Keratinocyte (primary cell): Measurements from ENCODE around the gene CNKSR3. TPM values are rescaled to one million over a fixed set of nuclear protein-coding genes. Genes with fewer than 3 reads are reported as not detected.

Source experiments
- DNase-seq: peaks from one replicate; pipeline ENCODE4 v3.0.0-alpha.2; 2011; ENCODE audit warnings: low read depth, missing footprints, low spot score
- FAIRE-seq: peaks from 2 replicates; lab custom pipeline; 2011; peaks lifted over from hg19 to GRCh38; lab: Jason Lieb, UNC
- H2AFZ ChIP-seq: 2 replicates; pipeline ENCODE4 v1.6.0; 2012; ENCODE audit warnings: low read length, control low read depth, inconsistent platforms; ENCODE audit not compliant: control insufficient read depth
- H3K27ac ChIP-seq: 2 replicates; pipeline ENCODE4 v1.5.1; 2011; ENCODE audit warnings: low read length; ENCODE audit not compliant: control insufficient read depth, insufficient read depth
- H3K27me3 ChIP-seq: 3 replicates; pipeline ENCODE4 v1.6.0; 2011; ENCODE audit warnings: low read length; ENCODE audit not compliant: control insufficient read depth, insufficient read depth; ENCODE audit errors: extremely low read depth
- H3K36me3 ChIP-seq, 2 experiments: 2 replicates in 1 of 2; 3 replicates in 1 of 2; pipeline ENCODE4 v1.5.1; 2011; ENCODE audit warnings: low read length in 2 of 2, mild to moderate bottlenecking in 1 of 2; ENCODE audit not compliant: control insufficient read depth in 2 of 2, insufficient read depth in 2 of 2; ENCODE audit errors: extremely low read depth in 1 of 2
- H3K4me1 ChIP-seq: 3 replicates; pipeline ENCODE4 v1.5.1; 2011; ENCODE audit warnings: low read length; ENCODE audit not compliant: control insufficient read depth, insufficient read depth; ENCODE audit errors: extremely low read depth
- H3K4me2 ChIP-seq: 3 replicates; pipeline ENCODE4 v1.6.0; 2011; ENCODE audit warnings: low read depth, low read length; ENCODE audit not compliant: control insufficient read depth, insufficient read depth; ENCODE audit errors: extremely low read depth
- H3K4me3 ChIP-seq, 3 experiments: fragments of 200-600 bp in 1 of 3; sonication (generic) in 1 of 3; 2 replicates in 2 of 3; 3 replicates in 1 of 3; pipeline ENCODE4 v1.5.1; 2011 to 2016; ENCODE audit warnings: low read length in 3 of 3, mild to moderate bottlenecking in 3 of 3, control low read depth in 2 of 3, inconsistent platforms in 1 of 3, low read depth in 1 of 3, mixed read lengths in 1 of 3, mixed run types in 1 of 3, moderate library complexity in 1 of 3; ENCODE audit not compliant: control insufficient read depth in 2 of 3, insufficient read depth in 2 of 3; ENCODE audit errors: extremely low read depth in 1 of 3
- H3K79me2 ChIP-seq: 2 replicates; pipeline ENCODE4 v1.6.0; 2012; ENCODE audit warnings: low read length; ENCODE audit not compliant: control insufficient read depth, insufficient read depth
- H3K9ac ChIP-seq: 3 replicates; pipeline ENCODE4 v1.6.0; 2011; ENCODE audit warnings: low read length; ENCODE audit not compliant: control insufficient read depth, insufficient read depth; ENCODE audit errors: extremely low read depth
- H3K9me1 ChIP-seq: 3 replicates; pipeline ENCODE4 v1.6.0; 2011; ENCODE audit warnings: low read length; ENCODE audit not compliant: control insufficient read depth, insufficient read depth; ENCODE audit errors: extremely low read depth
- H3K9me3 ChIP-seq: 2 replicates; pipeline ENCODE4 v1.5.1; 2012; ENCODE audit warnings: low read depth, low read length; ENCODE audit not compliant: control insufficient read depth
- H4K20me1 ChIP-seq: 3 replicates; pipeline ENCODE4 v1.6.0; 2011; ENCODE audit warnings: low read length; ENCODE audit not compliant: control insufficient read depth, insufficient read depth; ENCODE audit errors: extremely low read depth
- EZH2 ChIP-seq: IDR thresholded peaks from one replicate; pipeline ENCODE4 v1.6.1; 2012; ENCODE audit warnings: inconsistent platforms, mild to moderate bottlenecking, low read length, moderate library complexity
- dilution Hi-C: fragments of 300-500 bp; cut with MboI; formaldehyde crosslinking; loops from one replicate; pipeline ENCODE4 v1.7.0; 2020; ENCODE audit warnings: low sequenced_read_pairs; ENCODE audit not compliant: extremely low pct_ligation_motif_present
- polyA plus RNA-seq, 5 experiments: library from polyadenylated mRNA; depleted of rRNA in 3 of 5; stranded (reverse) in 3 of 5; stranded (forward) in 1 of 5; unstranded in 1 of 5; fragments of >200 nt; gene quantifications; 1 replicate in 1 of 5; 2 replicates in 3 of 5; 3 replicates in 1 of 5; pipeline versions ENCODE4 v1.2.1 to v1.2.3, GENCODE V29; 2011 to 2012; ENCODE audit warnings: missing spikeins in 2 of 5, low read depth in 1 of 5, low replicate concordance in 1 of 5
- TF ChIP-seq, protein P1 (sequence below), 3 experiments: IDR thresholded peaks in 1 of 3; conservative IDR thresholded peaks in 1 of 3; optimal IDR thresholded peaks in 1 of 3; 2 replicates in 2 of 3; 3 replicates in 1 of 3; pipeline versions ENCODE3 to v1.5.1; 2011; ENCODE audit warnings: low read length in 3 of 3, mild to moderate bottlenecking in 3 of 3, moderate library complexity in 2 of 3, control low read depth in 1 of 3, inconsistent platforms in 1 of 3; ENCODE audit not compliant: insufficient read depth in 2 of 3; ENCODE audit errors: extremely low read depth in 1 of 3

The CNKSR3 gene
- polyA plus RNA-seq, 1 donor (not counting 4 experiments of a cell fraction or from before 2014, with no cell fraction given), result 2.0 TPM

GRCh38 chr6:154476494-154476893 is 34.0 kb downstream of the CNKSR3 start:
- H3K27me3 ChIP-seq, result no peaks in the 10 kb centered on the region

GRCh38 chr6:154474648-154475428 is 35.6 kb downstream of the CNKSR3 start:
- TF ChIP-seq EZH2, result no peak
- TF ChIP-seq, protein P1, sequence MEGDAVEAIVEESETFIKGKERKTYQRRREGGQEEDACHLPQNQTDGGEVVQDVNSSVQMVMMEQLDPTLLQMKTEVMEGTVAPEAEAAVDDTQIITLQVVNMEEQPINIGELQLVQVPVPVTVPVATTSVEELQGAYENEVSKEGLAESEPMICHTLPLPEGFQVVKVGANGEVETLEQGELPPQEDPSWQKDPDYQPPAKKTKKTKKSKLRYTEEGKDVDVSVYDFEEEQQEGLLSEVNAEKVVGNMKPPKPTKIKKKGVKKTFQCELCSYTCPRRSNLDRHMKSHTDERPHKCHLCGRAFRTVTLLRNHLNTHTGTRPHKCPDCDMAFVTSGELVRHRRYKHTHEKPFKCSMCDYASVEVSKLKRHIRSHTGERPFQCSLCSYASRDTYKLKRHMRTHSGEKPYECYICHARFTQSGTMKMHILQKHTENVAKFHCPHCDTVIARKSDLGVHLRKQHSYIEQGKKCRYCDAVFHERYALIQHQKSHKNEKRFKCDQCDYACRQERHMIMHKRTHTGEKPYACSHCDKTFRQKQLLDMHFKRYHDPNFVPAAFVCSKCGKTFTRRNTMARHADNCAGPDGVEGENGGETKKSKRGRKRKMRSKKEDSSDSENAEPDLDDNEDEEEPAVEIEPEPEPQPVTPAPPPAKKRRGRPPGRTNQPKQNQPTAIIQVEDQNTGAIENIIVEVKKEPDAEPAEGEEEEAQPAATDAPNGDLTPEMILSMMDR (optimal IDR thresholded peaks at IDR 0.05 in 1 of 3, IDR thresholded peaks at IDR 0.05 in 1 of 3, conservative IDR thresholded peaks at IDR 0.05 in 1 of 3; ENCODE audit: extremely low read depth in 1 of 3, insufficient read depth in 2 of 3, low read length in 3 of 3), result no peak
- DNase-seq (no peak), FAIRE-seq (peak; percentile 69)
- peak overlapping the region; percentile 3 for H2AFZ ChIP-seq
- H3K9me3 ChIP-seq, result no peaks in the 10 kb centered on the region
- no peak overlapping the region for H3K9ac ChIP-seq
- no peaks in the 10 kb centered on the region for H3K27me3 ChIP-seq
- H3K4me3 ChIP-seq, result no peak overlapping the region
- H3K27ac ChIP-seq, result peak overlapping the region; percentile 3
- H4K20me1 ChIP-seq, result no peaks in the 10 kb centered on the region
- H3K4me2 ChIP-seq, result peak overlapping the region; percentile 3
- H3K79me2 ChIP-seq, result no peaks in the 10 kb centered on the region
- dilution Hi-C loops, result loop anchor here (25.0 kb wide), 1 partner anchor 313 kb away; no protein-coding TSS in a partner anchor
- peaks cover 13% of the 10 kb centered on the region for H3K4me1 ChIP-seq
- H3K9me1 ChIP-seq, result peaks cover 2% of the 10 kb centered on the region
- no peaks in the 10 kb centered on the region for H3K36me3 ChIP-seq

More at GRCh38 chr6:154476494-154476893, 34.0 kb downstream of the CNKSR3 start:
- Histone ChIP-seq H3K9me1 (peaks cover 2% of the 10 kb centered on the region), H3K79me2 (no peaks in the 10 kb centered on the region), H3K4me3 (no peak overlapping the region), H3K36me3 (no peaks in the 10 kb centered on the region), H3K9ac (no peak overlapping the region), H3K27ac (no peak overlapping the region), H3K4me2 (no peak overlapping the region), H2AFZ (no peak overlapping the region), H3K4me1 (peaks cover 13% of the 10 kb centered on the region), H3K9me3 (no peaks in the 10 kb centered on the region), H4K20me1 (no peaks in the 10 kb centered on the region)
- no peak for DNase-seq
- FAIRE-seq, result no peak
- no peak for TF ChIP-seq EZH2
- TF ChIP-seq, protein P1 (optimal IDR thresholded peaks at IDR 0.05 in 1 of 3, IDR thresholded peaks at IDR 0.05 in 1 of 3, conservative IDR thresholded peaks at IDR 0.05 in 1 of 3; ENCODE audit: extremely low read depth in 1 of 3, insufficient read depth in 2 of 3, low read length in 3 of 3), result no peak
- dilution Hi-C loops, result no loop called here
